Heart right ventricle (tissue), 16 donors: ENCODE data around the gene SLIT1. TPM values are rescaled to one million over a fixed set of nuclear protein-coding genes. Genes with fewer than 3 reads are reported as not detected.

ENCODE experiments used
- ATAC-seq, 8 donors: fragments of 200-7000 bp; cut with Tn5 transposase; one replicate each; pipeline ENCODE4 v1.9.1; 2020; ENCODE audit warnings: mild to moderate bottlenecking in 8 of 8, moderate library complexity in 8 of 8, moderate number of reproducible peaks in 1 of 8
- DNase-seq, 2 donors: peaks; one replicate each; pipeline ENCODE4 v3.0.0-alpha.2; 2020
- H3K27ac ChIP-seq, 10 donors: fragments of 200-600 bp; sonication (generic) in 2 of 10; one replicate each; pipeline versions ENCODE4 v1.5.0 to v1.8.0; 2020 to 2022; ENCODE audit warnings: mild to moderate bottlenecking in 3 of 10
- H3K27me3 ChIP-seq, 7 donors: fragments of 200-600 bp; one replicate each; pipeline ENCODE4 v1.8.0; 2021 to 2022; ENCODE audit warnings: mild to moderate bottlenecking in 2 of 7
- H3K36me3 ChIP-seq, 9 donors: fragments of 200-600 bp; sonication (generic) in 1 of 9; one replicate each; pipeline versions ENCODE4 v1.5.0 to v1.8.0; 2020 to 2022; ENCODE audit warnings: mild to moderate bottlenecking in 2 of 9
- H3K4me1 ChIP-seq, 9 donors: fragments of 200-600 bp; sonication (generic) in 1 of 9; one replicate each; pipeline versions ENCODE4 v1.5.0 to v1.8.0; 2020 to 2022; ENCODE audit warnings: mild to moderate bottlenecking in 4 of 9
- H3K4me3 ChIP-seq, 10 donors: fragments of 200-600 bp; sonication (generic) in 2 of 10; one replicate each; pipeline versions ENCODE4 v1.5.0 to v1.8.0; 2020 to 2022; ENCODE audit warnings: mild to moderate bottlenecking in 7 of 10, moderate library complexity in 2 of 10
- H3K9me3 ChIP-seq, 11 donors: fragments of 200-600 bp in 10 of 11; sonication (generic) in 2 of 11; one replicate each; pipeline versions ENCODE4 v1.5.0 to v1.8.0; 2013 to 2022; ENCODE audit warnings: mild to moderate bottlenecking in 2 of 11, control low read depth in 1 of 11, moderate library complexity in 1 of 11
- CTCF ChIP-seq, 9 donors: fragments of 200-600 bp; sonication (generic) in 2 of 9; IDR thresholded peaks; one replicate each; pipeline versions ENCODE4 v1.5.0 to v1.8.0; 2021 to 2022; ENCODE audit warnings: antibody characterized with exemption in 9 of 9, mild to moderate bottlenecking in 5 of 9, moderate library complexity in 1 of 9
- WGBS, 2 donors: extraction: QIAGEN DNeasy Blood & Tissue Kit; methylation state at CpG; one replicate each; pipeline ENCODE4 v1.1.7; 2013; ENCODE audit warnings: inconsistent platforms in 1 of 2; 5-methylcytosine and 5-hydroxymethylcytosine counted together
- intact Hi-C, 10 donors: fragments of 100-400 bp; cut with DNase I; formaldehyde crosslinking; loops; one replicate each; pipeline versions ENCODE4 v1.11.1 to v1.14.2; 2022
- polyA plus RNA-seq, 2 donors: library from polyadenylated mRNA; stranded (reverse); fragments of 200-250 nt; gene quantifications; one replicate each; pipeline ENCODE4 v1.2.3, GENCODE V29; 2013
- total RNA-seq, 10 donors: library from RNA; stranded (reverse); fragmentation: NEBNext Ultra II Directional in 3 of 10; extraction: Animal tissue kit (Norgen Biotek cat#: 25700) in 3 of 10; gene quantifications; one replicate each; pipeline versions ENCODE4 v1.2.1 to v1.2.4, GENCODE V29; 2021 to 2023
- donor health status: Arrhythmogenic right ventricular cardiomyopathy.
- donor health status: ischemic (EF 13 %, LVEDD 7.1; RV severe dilation, severe dysfunction).
- donor health status: healthy with polysubstance abuse.
- donor health status: DM: no; HTN: yes; CAD: no.
- donor health status: DM: no; HTN: no; CAD: no.
- donor health status: ischemic (EF 25% LVEDD 6.9; RV normal size, moderate dysfunction).
- donor health status: ischemic (EF 25% LVEDD 5.7; RV mildly dilated, moderate dysfunction).
- donor health status: healthy.
- donor health status: DM: yes; HTN: yes; CAD: no.
- donor health status: Ischemic cardiomyopathy.
- donor health status: ischemic (EF 35%, LVEDD 5.7; RV mildly dilated, moderate dysfunction).
- donor health status: nonischemic (EF 11% LVEDD 7.7; RV severe dilation, severe dysfunction).
- donor health status: DM: yes; HTN: yes; CAD: no.
- donor health status: PGD.
- donor health status: ischemic (EF 29% LVEDD 5.4; RV normal size, mild dysfunction).
- donor health status: nonischemic (EF 23%, LVEDD 6.1; RV moderate dilation, normal function).

Gene SLIT1
- total and polyA plus RNA-seq, 12 donors, result 0.04 to 0.31 (median 0.13) TPM; not detected in 1

GRCh38 chr10:97069576-97070362 is 116.0 kb downstream of the SLIT1 start:
- Histone ChIP-seq H3K27ac (no peak overlapping the region), H3K36me3 (no peaks in the 10 kb centered on the region), H3K27me3 (peaks cover 0 to 48% (median 18%) of the 10 kb centered on the region in 7 donors), H3K4me3 (no peak overlapping the region), H3K4me1 (peaks cover 0 to 3% (median 0%) of the 10 kb centered on the region in 9 donors), H3K9me3 (peaks cover 0 to 6% (median 0%) of the 10 kb centered on the region in 11 donors)
- ATAC-seq, result no peak
- DNase-seq, result no peak
- WGBS, 2 donors, result 77 to 78% methylated on average over 11 of the region's 11 CpGs
- no peak for TF ChIP-seq CTCF (IDR thresholded peaks at IDR 0.05)
- intact Hi-C loops, result loop anchor here in 3 of 10 donors (5.0 kb wide), 1 partner anchor 48 kb away; no protein-coding TSS in a partner anchor

- intact Hi-C loops, result no loop called here
- DNase-seq (no peak), ATAC-seq (no peak)
- Histone ChIP-seq H3K4me3 (no peak overlapping the region), H3K4me1 (peaks cover 0 to 3% (median 0%) of the 10 kb centered on the region in 9 donors), H3K27me3 (peaks cover 0 to 43% (median 18%) of the 10 kb centered on the region in 7 donors), H3K9me3 (peaks cover 0 to 6% (median 0%) of the 10 kb centered on the region in 11 donors), H3K36me3 (no peaks in the 10 kb centered on the region), H3K27ac (no peak overlapping the region)
- TF ChIP-seq CTCF (IDR thresholded peaks at IDR 0.05), result no peak
- 82 to 88% methylated on average over 2 of the region's 2 CpGs for WGBS, 2 donors
Measured at GRCh38 chr10:97069026-97069425, 116.7 kb downstream of the SLIT1 start.

GRCh38 chr10:97067716-97068391 is 117.9 kb downstream of the SLIT1 start:
- Histone ChIP-seq H3K27ac (no peak overlapping the region), H3K27me3 (peaks cover 0 to 38% (median 11%) of the 10 kb centered on the region in 7 donors)
- no peak for DNase-seq

More at GRCh38 chr10:97067716-97068391, 117.9 kb downstream of the SLIT1 start:
- TF ChIP-seq CTCF (IDR thresholded peaks at IDR 0.05), result no peak
- intact Hi-C loops, result no loop called here
- no peaks in the 10 kb centered on the region for H3K36me3 ChIP-seq
- H3K4me3 ChIP-seq, result no peak overlapping the region
- peaks cover 0 to 6% (median 0%) of the 10 kb centered on the region in 11 donors for H3K9me3 ChIP-seq
- no peaks in the 10 kb centered on the region for H3K4me1 ChIP-seq
- ATAC-seq, result no peak
- 72 to 81% methylated on average over 16 of the region's 16 CpGs for WGBS, 2 donors
